Amygdala (tissue), 56 donors: ENCODE measurements around the gene FLT4.
A peak's percentile ranks its signal among the peaks of the same experiment; 100 is the strongest.
"Not testable (repeated sequence)": the region's sequence is repeated elsewhere in the genome, so short reads cannot be mapped to it uniquely, and the experiment has no call there.

Experiments
- DNase-seq, 56 donors: peaks; one replicate each; lab custom pipeline; 2025; lab: John Stamatoyannopoulos, UW

The FLT4 gene

DNA sequence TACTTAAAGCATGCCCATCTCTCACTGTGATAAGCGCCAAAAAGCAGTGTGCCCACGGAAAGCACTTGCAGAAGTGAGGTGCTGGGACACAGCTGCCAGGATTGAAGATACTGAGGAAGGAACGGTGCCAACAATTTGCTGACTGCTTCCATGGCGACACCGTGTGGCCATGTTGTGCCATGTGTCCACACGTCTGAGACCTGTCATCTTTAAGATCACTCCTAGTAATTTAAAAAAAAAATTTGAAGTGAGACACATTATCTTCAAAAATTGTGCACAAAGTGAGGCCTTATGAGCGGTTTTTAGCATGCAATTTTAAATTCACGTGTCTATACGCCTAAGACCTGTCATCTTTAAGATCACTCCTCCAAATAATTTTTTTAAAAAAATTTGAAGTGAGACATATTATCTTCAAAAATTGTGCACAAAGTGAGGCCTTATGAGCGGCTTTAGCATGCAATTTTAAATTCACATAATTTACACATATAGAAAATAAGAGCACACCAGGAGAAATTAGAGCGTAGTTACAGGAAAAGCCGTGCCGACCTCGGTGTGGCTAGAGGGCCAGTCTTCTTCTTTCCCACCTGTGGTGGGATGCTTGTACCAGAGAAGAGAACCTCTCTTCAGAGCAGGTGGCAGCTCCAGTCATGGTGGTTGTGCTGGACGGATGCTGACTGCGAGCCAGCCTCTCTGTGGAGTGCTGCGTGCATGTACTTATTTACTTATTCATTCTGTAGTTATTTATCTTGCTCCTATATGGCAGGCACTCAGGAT, 21.4 kb upstream of the FLT4 start:
- DNase-seq = peak in 38 of 56 donors; percentile 4 to 74 (median 36)

DNA sequence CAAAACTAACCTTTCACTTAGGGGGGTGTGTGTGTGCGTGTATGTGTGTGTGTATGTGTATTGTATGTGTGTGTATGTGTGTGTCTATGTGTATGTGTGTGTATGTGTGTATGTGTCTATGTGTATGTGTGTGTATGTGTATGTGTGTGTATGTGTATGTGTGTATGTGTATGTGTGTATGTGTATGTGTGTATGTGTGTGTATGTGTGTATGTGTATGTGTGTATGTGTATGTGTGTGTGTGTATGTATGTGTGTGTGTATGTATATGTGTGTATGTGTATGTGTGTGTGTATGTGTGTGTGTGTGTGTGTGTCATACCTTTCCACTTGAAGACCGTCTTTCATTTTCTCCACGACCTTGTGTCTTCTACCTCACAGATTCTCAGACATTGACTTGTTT, 20.8 kb upstream of the FLT4 start:
- no peak for DNase-seq

DNA sequence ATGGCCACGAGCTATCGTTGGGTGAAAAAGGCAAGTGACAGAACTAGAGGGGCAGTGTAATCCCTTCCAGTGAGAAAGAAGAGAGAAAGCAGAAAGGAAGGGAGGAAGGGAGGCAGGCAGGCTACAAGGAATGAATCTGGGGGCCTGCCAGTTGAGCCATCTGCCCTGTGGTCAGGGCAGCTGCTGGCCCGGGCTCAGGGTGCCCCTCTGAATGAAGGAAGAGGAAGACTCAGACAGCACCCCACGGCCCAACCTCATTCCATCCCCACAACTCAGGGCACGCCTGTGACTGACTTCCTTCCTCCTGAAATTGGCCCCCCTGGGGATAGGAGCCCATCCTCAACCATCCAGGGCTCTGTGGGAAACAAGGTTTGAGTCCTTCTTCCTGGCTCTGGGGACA, 20.3 kb upstream of the FLT4 start:
- no peak for DNase-seq

DNA sequence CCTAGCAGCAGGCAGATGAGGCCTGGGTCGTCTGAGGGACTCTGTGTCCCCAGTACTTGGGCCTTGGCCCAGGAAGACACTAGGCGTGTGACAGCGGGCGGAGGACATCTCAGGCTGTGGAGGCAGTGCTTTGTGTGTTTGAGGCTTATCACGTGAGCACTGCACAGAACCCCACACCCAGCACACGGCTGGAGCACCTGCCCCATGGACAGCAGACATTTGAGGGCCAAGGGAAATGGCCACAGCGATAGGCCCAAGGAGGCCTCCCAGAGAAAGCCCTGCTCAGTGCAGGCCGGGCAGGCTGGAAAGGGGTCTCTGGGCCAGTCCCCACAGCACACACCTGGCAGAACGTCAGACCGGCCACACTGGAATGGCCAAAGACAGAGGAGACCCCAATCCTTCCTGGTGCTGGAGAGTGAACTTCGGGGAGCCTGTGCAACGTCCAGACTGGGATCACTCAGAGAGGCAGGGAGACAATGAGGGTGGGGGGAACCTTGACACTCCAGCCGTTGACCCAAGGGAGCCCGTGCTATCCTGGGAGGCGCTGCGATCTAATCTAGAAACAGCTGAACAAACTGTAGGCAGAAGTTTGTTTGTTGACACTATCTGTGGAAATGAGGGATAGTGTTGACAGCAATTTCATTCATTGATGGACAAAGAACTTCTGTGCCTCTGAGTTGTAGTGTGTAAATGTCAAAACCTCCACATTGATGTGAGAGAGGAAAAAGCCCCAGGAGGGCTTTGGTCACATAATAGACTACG, 19.6 kb upstream of the FLT4 start:
- DNase-seq = no peak

DNA sequence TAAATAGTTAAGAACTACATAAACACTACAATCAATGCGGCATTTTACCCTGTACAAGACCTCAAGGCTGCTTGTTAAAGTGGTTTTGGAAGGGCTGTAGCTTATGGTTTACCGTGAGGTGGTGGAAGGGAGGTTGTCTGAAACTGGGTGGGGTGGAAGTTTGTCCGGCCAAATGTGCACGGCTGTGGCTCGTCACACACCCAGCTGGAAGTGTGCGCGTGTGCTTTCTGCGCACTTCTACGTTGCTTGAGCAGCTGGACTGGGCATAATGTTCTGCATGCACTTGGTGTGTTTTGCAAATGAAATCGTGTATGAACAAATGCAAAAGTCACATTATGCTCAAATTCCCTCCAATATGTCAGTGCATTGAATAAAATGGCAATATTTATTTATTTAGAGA, 17.4 kb upstream of the FLT4 start:
- DNase-seq = no peak

DNA sequence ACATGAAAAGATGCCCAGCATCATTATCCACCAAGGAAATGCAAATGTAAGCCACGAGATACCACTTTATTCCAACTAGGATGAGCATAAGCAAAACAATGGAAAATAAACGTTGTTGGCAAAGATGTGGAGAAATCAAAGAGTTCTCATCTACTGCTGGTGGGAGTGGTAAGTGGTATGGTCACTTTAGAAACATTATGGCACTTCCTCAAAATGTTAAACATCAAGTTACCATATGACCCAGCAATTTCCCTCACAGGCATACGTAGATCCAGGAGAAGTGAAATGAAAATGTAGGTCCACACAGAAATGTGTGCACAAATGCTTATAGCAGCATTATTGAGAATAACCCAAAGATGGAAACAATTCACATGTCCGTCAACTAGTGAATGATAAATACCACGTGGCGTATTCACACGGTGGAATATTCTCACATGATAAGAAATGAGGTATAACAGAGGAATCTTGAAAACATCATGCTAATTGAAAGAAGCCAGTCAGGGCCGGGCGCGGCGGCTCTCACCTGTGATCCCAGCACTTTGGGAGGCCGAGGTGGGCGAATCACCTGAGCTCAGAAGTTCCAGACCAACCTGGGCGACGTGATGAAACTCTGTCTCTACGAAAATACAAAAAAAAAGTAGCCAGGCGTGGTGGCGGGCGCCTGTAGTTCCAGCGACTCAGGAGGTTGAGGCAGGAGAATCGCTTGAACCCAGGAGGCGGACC, 16.4 kb upstream of the FLT4 start:
- no peak for DNase-seq

DNA sequence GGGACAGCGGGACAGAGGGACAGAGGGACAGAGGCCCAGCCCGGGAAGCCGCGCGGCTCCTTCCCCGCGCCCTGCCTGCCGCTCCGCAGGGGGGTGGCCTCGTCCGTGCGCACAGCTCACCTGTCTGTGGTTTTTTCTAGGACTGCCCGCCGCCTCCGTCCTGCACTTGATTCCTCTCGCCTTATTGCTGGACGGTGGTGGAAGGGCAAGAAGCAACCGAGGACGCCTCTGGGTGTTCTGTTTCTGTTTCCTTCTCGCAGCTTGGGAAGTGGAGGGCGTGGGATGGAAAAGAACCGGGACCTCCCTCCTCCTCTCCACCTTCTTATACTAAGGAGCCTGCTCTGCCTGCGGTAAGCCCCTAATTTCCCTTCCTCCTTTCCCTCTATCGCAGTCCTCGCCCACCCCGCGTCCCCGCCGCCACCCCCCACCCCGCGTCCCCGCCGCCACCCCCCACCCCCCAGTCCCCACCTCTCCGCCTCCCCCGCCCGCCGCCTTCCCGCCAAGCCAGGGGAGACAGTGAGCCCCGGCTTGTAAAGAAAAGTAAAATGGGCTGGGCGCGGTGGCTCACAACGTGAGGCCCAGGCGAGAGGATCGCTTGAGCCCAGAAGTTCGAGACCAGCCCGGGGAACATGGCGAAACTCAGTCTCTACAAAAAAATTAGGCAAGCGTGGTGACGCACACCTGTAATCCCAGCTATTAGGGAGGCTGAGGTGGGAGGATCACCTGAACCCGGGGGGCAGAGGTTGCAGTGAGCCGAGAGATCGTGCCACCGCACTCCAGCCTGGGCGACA, 9.6 kb upstream of the FLT4 start:
- DNase-seq = no peak

DNA sequence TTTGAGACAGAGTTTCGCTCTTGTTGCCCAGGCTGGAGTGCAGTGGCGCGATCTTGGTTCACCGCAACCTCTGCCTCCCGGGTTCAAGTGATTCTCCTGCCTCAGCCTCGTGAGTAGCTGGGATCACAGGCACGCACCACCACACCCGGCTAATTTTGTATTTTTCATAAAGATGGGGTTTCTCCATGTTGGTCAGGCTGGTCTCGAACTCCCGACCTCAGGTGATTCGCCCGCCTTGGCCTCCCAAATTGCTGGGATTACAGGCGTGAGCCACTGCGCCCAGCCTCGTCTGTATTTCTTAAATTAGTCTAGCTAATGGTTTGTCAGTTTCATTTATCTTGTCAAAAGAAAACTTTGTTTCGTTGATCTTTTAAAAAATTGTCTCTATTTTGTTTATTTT, 5.8 kb upstream of the FLT4 start:
- DNase-seq = not testable (repeated sequence)

DNA sequence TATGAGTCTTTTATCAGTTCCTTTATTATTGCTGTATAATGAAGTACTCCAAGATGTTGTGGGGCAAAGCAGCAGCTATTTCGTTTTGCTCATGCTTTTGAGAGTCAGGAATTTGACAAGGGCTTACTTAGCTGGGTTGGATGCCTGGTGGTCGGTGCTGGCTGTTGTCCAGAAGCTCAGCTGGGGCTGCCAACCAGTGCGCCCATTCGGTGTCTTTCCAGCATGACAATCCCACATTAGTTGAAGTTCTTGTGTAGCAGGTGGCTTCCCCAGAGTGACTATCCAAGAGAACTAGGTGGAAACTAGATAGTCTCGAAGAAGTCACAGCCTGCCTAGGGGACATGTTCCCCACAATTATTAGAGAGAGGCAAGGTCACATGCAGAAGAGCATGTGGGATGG, 3.4 kb upstream of the FLT4 start:
- no peak for DNase-seq

DNA sequence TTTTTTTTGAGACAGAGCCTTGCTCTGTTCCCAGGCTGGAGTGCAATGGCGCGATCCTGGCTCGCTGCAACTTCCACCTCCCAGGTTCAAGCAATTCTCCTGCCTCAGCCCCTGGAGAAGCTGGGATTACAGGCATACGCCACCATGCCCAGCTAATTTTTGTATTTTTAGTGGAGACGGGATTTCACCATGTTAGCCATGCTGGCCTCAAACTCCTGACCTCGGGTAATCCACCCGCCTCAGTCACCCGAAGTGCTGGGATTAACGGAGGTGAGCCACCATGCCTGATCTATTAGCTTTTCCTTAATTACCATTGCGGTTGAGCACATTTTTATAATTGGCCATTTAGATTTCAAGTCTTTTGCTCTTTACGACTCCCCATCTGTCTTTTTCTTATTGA, 2.9 kb upstream of the FLT4 start:
- no peak for DNase-seq

DNA sequence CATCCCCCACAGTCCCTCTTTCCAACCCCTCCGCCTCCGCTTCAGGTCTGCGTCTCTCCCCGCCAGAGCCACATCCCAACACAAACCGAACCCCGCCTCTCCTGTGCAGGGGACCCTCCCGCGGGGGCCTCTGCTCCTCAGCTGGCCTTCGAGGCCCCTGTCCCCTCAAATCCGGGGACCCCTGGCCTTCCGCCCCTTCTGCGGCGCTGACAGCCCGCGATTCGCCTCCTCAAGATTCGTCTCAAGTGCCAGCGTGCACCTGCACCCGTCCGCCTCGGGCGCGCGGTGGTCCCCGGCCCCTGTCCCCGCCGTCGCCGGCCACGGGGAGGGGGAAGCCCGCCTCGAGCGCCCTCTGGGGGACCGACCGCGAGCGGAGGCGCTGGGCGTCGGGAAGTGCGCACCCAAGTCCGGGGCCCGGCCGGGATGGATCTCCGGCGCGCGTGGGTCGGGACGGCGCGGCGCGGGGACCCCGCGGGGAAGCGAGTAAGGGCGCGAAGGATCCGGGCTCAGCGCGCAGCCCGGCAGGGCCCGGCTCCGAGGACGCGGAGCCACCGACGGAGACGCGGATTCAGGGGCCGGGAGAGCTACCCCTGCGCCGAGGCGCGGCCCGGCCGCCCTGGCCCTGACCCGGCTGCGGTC, 623 bp downstream of the FLT4 start:
- DNase-seq = no peak

DNA sequence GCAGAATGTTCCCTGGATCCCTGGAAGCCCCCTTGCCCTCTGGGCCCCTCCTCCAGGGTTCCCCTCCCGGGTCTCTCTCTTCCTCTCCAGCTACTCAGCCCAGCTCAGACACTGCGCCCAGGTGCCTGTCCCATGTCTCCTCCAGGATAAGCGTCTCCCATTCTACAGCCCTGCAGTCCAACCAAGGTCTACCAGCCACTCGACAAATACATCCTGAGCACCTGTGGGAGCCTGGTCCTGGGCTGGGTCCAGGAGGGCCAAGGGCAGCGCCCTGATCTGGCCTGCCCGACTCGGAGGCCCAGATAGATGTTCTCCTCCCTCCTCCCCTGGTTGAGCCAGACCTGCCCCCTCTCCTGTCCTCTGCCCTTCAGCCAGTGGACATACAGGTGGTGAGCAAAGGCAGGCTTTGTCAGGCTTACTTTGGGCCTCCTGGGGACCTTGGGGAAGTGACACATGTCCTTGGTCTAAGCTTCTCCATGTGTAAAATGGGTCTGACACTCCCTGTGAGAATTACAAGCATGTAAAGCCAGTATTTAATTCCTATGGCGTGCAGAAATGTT, 1.4 kb downstream of the FLT4 start:
- DNase-seq = no peak

DNA sequence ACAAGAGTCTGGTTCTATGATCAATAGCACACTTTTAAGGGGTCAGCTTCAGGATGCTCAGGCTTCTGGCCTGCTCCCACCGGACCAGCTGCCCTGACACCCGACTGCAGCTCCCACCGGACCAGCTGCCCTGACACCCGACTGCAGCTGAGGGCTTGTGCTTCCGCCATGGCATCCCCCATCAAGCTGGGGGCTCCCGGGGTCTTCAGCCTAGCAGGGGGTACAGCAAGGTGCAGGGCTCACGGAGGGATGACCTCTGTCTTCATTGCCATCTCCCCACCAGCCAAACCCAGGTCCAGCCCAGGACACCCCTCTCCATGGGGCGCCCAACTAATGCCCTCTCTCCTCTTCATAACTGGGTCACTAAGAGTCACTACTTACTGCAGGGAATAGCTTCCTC, 1.9 kb downstream of the FLT4 start:
- no peak for DNase-seq

DNA sequence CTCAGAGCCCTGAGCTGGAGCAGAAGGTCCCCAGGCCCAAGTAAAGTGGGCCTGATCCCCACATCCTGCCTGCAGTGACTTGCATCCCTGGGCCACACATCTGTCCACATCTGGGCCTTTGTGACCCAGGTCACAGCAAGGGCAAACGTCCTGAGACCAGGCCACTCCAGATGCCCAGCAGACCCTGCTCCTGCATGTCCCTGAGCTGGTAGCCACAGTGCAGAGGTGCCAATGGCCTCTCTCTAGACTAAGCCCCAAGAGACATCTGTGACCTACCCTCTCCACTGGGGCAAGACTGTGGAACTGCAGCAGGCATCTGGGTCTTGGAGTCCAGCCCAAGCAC, 2.5 kb downstream of the FLT4 start:
- DNase-seq = no peak

DNA sequence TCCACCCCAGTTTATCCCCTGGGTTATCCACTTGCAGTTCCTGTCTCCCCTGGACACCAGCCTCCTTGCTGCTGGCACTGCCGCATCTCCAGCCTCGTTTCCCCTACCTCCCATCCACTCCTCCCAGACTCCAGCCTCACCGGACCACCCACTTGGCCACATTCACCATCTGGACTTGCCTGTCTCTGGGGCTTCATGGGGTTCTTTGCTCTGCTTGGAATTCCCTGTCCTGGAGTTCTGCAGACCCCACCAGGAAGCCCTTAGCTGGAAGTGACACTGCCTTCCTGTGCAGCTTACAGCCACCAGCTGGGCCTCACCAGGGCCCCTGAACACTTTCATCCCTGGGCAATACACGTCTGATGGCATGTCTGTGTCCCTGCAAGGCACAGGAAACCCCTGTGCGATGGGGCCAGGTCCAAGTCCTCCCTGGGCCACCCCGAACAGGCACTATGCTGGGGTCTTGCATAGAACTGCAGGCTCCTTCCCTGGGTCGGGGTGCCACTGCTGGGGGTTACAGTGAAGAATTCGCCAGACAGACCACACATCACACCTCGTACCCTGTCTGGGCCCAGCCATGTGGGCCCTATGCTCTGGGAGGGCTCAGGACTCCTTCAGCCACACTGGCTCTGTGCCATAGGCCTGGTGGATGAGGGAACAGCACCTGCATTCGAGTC, 3.0 kb downstream of the FLT4 start:
- no peak for DNase-seq

DNA sequence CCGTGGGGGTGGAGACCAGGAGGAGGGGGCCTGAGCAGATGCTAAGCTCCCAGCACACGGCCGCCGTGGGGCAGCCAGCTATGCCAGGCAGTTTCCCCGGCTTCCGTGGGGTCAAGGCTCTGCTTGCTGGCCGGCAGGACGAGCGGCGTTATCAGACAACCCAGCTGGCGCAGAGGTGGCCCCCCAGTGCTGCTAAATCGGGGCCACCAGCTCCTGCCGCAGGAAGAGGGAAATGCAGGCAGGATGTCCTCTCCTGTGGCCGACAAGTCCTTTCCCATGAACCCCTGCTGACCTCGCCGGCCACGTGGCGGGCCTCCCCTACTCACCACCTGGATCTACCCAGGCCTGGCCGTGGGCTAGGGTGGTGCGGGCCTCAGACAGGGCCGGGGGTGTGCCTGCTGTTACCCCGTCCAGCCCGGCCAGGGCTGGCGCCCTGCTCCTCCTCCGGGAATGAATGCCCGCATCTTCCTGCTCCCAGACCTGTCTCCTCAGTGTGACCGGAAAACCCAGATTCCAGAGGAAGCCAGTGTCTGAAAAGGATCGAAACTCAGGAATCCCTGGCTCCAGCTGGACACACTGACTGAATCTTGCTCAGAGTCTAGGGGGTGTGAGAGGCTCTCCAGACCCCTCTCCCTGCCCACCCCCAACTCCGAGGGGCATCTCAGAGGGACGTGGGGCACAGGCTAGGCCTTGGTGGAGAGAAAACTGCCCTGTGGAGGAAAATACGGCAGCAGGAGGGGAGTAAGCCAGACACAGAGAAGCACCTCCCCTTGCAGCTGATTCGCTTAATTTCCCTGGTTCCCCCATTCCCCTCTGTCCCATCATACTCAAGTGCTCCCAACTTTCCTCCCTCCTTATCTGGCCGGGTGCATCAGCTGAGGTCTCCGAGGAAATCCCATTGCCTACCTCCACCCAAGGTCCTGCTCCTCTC, 3.9 kb downstream of the FLT4 start:
- DNase-seq = no peak

DNA sequence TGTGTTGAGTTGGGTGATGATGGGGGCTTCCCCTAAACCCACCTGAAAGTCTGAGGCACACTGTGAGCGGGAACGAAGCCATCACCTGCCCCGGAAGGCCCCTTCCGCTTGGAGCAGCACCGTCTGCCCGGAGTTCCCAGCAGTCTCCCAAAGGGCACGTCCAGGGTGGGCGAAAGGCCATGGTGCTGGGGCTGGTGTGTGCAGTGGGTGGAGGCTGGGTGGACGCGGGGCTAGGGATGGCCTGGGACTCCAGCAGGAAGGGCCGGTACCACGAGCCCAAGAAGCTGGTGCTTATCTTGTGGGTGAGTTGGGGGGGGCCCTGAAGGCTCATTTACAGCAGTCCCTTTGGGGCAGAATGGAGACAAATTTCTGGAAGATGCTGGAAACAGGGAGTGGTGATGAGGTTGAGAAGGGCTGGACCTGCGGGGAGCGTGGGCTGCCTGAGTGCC, 4.6 kb downstream of the FLT4 start:
- no peak for DNase-seq

DNA sequence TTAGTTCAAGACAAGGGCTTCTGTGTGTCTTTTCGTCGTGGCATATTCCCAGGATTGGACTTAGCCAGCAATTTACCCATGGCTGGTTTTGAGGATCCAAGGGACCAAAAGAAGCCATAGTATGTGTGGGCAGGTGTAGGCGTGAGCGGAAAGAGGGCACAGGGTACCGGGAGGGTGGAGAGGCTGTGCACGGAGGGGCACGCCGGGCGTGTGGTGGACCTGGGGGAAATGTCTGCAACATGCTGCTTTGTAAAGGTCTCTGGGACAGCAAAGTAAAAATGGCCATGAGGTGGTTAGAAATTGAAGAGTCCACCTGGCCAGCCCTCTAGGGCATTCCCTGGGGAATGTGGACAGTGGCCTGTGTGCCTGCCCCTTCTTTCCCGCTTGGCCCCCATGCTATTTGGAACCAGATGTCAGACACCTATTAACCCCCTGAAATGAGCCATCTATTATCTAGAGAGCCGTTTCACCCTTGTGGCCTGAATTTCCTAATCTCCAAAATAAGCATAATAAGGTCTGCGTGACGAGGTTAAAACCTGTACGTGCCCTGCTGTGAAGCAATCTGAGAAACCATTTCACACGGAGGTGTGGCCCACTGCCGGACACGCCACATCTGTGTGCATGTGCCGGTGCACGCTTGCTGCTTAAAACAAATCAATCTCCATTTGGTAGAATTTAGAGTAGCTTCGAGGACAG, 5.1 kb downstream of the FLT4 start:
- no peak for DNase-seq
